KMS-11 (cell line): Measurements from ENCODE around the gene UBE4A.

Experiments
- H2AFZ ChIP-seq: fragments of 200-600 bp; sonication (generic); 2 replicates; pipeline ENCODE4 v1.6.1; 2016; ENCODE audit warnings: antibody characterized with exemption, mixed run types, low read depth
- H3K27ac ChIP-seq: fragments of 200-600 bp; sonication (generic); 2 replicates; pipeline ENCODE4 v1.6.1; 2016; ENCODE audit warnings: mild to moderate bottlenecking, mixed run types
- H3K27me3 ChIP-seq: fragments of 200-600 bp; sonication (generic); 2 replicates; pipeline ENCODE4 v1.6.1; 2017; ENCODE audit warnings: mild to moderate bottlenecking, low read depth, mixed run types, moderate library complexity; ENCODE audit not compliant: insufficient read depth
- H3K36me3 ChIP-seq: fragments of 200-600 bp; sonication (generic); 2 replicates; pipeline ENCODE4 v1.6.1; 2017; ENCODE audit warnings: mild to moderate bottlenecking, mixed run types; ENCODE audit not compliant: insufficient read depth
- H3K4me1 ChIP-seq: fragments of 200-600 bp; sonication (generic); 2 replicates; pipeline ENCODE4 v1.6.1; 2016; ENCODE audit warnings: mild to moderate bottlenecking, low read depth, mixed run types; ENCODE audit not compliant: poor library complexity, severe bottlenecking
- H3K4me2 ChIP-seq: fragments of 200-600 bp; sonication (generic); 2 replicates; pipeline ENCODE4 v1.7.0; 2016; ENCODE audit warnings: mild to moderate bottlenecking, mixed run types
- H3K4me3 ChIP-seq: fragments of 200-600 bp; sonication (generic); IDR thresholded peaks from 2 replicates; pipeline ENCODE4 v1.6.1; 2017; ENCODE audit warnings: low read depth, low read length, mixed read lengths; ENCODE audit not compliant: insufficient read depth
- H3K79me2 ChIP-seq: fragments of 200-600 bp; sonication (generic); 2 replicates; pipeline ENCODE4 v1.6.1; 2016; ENCODE audit warnings: low read depth, mixed run types; ENCODE audit not compliant: insufficient read depth
- H3K9ac ChIP-seq: fragments of 200-600 bp; sonication (generic); 2 replicates; pipeline ENCODE4 v1.6.1; 2016; ENCODE audit warnings: mild to moderate bottlenecking, mixed run types
- H4K20me1 ChIP-seq: fragments of 200-600 bp; sonication (generic); 2 replicates; pipeline ENCODE4 v1.6.1; 2016; ENCODE audit warnings: mild to moderate bottlenecking, mixed run types; ENCODE audit not compliant: insufficient read depth
- TF ChIP-seq, protein P1 (sequence below): fragments of 200-600 bp; sonication (generic); conservative IDR thresholded peaks from 2 replicates; pipeline ENCODE4 v1.6.1; 2017; ENCODE audit warnings: low read depth, mild to moderate bottlenecking, antibody characterized with exemption, low read length, moderate library complexity, mixed read lengths

UBE4A gene

DNA sequence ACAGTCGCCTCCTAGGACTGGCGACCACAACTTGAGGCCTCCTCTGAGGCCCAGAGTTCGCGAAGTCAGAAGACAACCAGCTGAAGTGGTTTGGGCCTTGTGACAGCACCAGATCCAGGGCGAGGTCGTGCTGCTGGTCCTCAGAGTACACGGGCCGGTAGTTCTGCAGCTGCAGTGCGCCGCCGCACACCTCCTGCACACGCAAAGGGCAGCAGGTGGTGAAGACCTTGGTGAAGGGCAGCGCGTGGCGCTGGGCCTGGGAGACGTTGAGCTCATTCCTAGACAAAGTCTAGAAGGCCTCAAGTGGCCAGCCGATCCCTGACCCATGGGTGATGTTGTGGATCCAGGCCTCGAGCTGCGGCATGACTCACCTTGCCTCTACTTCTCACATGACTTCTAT is 36.7 kb upstream of the UBE4A start:
- Histone ChIP-seq H3K36me3 (no peaks in the 10 kb centered on the region), H3K4me1 (no peaks in the 10 kb centered on the region), H3K4me2 (no peak overlapping the region), H3K9ac (no peak overlapping the region), H3K27ac (no peak overlapping the region), H2AFZ (no peak overlapping the region), H4K20me1 (no peaks in the 10 kb centered on the region), H3K4me3 (no peak overlapping the region), H3K27me3 (no peaks in the 10 kb centered on the region), H3K79me2 (no peaks in the 10 kb centered on the region)
- TF ChIP-seq, protein P1, sequence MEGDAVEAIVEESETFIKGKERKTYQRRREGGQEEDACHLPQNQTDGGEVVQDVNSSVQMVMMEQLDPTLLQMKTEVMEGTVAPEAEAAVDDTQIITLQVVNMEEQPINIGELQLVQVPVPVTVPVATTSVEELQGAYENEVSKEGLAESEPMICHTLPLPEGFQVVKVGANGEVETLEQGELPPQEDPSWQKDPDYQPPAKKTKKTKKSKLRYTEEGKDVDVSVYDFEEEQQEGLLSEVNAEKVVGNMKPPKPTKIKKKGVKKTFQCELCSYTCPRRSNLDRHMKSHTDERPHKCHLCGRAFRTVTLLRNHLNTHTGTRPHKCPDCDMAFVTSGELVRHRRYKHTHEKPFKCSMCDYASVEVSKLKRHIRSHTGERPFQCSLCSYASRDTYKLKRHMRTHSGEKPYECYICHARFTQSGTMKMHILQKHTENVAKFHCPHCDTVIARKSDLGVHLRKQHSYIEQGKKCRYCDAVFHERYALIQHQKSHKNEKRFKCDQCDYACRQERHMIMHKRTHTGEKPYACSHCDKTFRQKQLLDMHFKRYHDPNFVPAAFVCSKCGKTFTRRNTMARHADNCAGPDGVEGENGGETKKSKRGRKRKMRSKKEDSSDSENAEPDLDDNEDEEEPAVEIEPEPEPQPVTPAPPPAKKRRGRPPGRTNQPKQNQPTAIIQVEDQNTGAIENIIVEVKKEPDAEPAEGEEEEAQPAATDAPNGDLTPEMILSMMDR = no peak

DNA sequence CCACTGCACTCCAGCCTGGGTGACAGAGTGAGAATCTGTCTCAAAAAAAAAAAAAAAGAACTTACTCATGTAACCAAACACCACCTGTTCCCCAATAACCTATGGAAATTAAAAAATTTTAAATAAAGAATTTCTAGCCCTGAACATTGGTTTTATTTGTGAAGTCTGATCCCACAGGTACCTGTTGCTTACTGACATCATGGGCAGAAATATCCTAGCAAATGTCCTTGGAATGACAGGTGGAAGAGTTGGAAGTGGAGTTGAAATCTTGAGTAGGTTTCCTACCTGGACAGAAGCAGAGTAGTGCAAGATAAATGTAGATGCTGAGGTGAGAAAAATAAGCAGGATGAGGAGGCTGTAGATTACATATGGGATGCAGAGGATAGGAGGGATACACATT is 34.1 kb upstream of the UBE4A start:
- Histone ChIP-seq H3K4me3 (no peak overlapping the region), H2AFZ (no peak overlapping the region), H3K4me2 (no peak overlapping the region), H3K27ac (no peak overlapping the region), H3K36me3 (no peaks in the 10 kb centered on the region), H3K27me3 (no peaks in the 10 kb centered on the region), H3K4me1 (no peaks in the 10 kb centered on the region), H3K79me2 (no peaks in the 10 kb centered on the region), H4K20me1 (no peaks in the 10 kb centered on the region), H3K9ac (no peak overlapping the region)
- TF ChIP-seq, protein P1 = no peak

DNA sequence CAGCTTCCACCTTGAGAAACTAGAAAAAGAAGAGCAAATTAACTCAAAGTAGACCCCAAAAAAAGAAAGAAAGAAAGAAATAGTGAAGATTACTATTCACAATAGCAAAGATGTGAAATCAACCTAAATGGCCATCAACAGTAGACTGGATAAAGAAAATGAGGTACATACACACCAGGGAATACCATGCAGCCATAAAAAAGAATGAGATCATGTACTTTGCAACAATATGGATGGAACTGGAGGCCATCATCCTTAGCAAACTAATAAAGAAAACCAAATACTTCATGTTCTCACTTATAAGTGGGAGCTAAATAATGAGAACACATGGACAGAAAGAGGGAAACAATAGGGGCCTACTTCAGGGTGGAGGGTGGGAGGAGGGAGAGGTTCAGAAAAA is 30.7 kb upstream of the UBE4A start:
- Histone ChIP-seq H3K27ac (no peak overlapping the region), H2AFZ (no peak overlapping the region), H3K79me2 (no peaks in the 10 kb centered on the region), H3K27me3 (no peaks in the 10 kb centered on the region), H3K9ac (no peak overlapping the region), H4K20me1 (no peaks in the 10 kb centered on the region), H3K4me1 (no peaks in the 10 kb centered on the region), H3K36me3 (no peaks in the 10 kb centered on the region), H3K4me2 (no peak overlapping the region), H3K4me3 (no peak overlapping the region)
- TF ChIP-seq, protein P1 = no peak

DNA sequence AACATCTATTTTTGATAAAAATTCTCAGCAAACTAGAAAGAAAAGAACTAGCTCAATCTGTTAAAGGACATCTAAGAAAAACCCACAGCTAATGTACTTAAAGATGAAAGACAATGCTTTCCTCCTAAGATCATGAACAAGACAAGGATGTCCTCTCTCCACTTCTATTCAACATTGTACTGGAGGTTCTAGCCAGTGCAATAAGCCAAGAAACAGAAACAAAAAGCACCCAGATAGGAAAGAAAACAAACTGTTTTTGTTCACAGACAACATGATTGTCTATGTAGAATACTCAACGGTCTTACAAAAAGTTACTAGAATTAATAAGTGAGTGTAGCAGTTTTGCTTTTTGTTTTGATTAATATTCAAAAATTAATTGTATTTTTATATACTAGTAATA is 24.7 kb upstream of the UBE4A start:
- Histone ChIP-seq H3K4me1 (peaks cover 5% of the 10 kb centered on the region), H3K4me2 (no peak overlapping the region), H3K36me3 (no peaks in the 10 kb centered on the region), H2AFZ (no peak overlapping the region), H3K79me2 (no peaks in the 10 kb centered on the region), H3K4me3 (no peak overlapping the region), H3K9ac (no peak overlapping the region), H3K27me3 (no peaks in the 10 kb centered on the region), H3K27ac (no peak overlapping the region), H4K20me1 (no peaks in the 10 kb centered on the region)
- TF ChIP-seq, protein P1 = no peak
